Lower leg skin (tissue), 4 donors: Measurements from ENCODE around the gene EHMT1. TPM values are rescaled to one million over a fixed set of nuclear protein-coding genes. Genes with fewer than 3 reads are reported as not detected.

ENCODE experiments used
- DNase-seq, 2 donors: peaks; one replicate each; pipeline ENCODE4 v3.0.0-alpha.2; 2019; ENCODE audit warnings: low spot score in 2 of 2
- H3K4me3 ChIP-seq: fragments of 200-600 bp; sonication (generic); 2 replicates; pipeline ENCODE4 v1.5.1; 2017; ENCODE audit warnings: mild to moderate bottlenecking, low read depth; ENCODE audit not compliant: poor library complexity, severe bottlenecking
- POLR2A ChIP-seq, 2 donors: fragments of 450-650 bp; IDR thresholded peaks; one replicate each; pipeline ENCODE4 v1.6.1; 2016 to 2017; ENCODE audit warnings: antibody characterized with exemption in 2 of 2, mild to moderate bottlenecking in 1 of 2, moderate library complexity in 1 of 2
- WGBS, 2 donors: methylation state at CpG; one replicate each; pipeline ENCODE4 v1.1.5; 2018; 5-methylcytosine and 5-hydroxymethylcytosine counted together
- intact Hi-C: fragments of 100-400 bp; cut with DNase I; formaldehyde crosslinking; loops from one replicate; pipeline ENCODE4 v1.15.0; 2023; ENCODE audit warnings: low total_unique reads
- total RNA-seq, 4 donors: library from RNA; depleted of rRNA; stranded (reverse); fragments of >200 nt; gene quantifications; one replicate each; pipeline ENCODE4 v1.1.0, GENCODE V29; 2016
- TF ChIP-seq, protein P1 (sequence below), 3 donors: fragments of 450-650 bp; IDR thresholded peaks; one replicate each; pipeline ENCODE4 v1.5.1; 2016; ENCODE audit warnings: antibody characterized with exemption in 3 of 3, mild to moderate bottlenecking in 3 of 3, moderate library complexity in 2 of 3

Gene EHMT1
- total RNA-seq, 4 donors from 2014 or later = 64.2 to 128 (median 73.2) TPM

DNA sequence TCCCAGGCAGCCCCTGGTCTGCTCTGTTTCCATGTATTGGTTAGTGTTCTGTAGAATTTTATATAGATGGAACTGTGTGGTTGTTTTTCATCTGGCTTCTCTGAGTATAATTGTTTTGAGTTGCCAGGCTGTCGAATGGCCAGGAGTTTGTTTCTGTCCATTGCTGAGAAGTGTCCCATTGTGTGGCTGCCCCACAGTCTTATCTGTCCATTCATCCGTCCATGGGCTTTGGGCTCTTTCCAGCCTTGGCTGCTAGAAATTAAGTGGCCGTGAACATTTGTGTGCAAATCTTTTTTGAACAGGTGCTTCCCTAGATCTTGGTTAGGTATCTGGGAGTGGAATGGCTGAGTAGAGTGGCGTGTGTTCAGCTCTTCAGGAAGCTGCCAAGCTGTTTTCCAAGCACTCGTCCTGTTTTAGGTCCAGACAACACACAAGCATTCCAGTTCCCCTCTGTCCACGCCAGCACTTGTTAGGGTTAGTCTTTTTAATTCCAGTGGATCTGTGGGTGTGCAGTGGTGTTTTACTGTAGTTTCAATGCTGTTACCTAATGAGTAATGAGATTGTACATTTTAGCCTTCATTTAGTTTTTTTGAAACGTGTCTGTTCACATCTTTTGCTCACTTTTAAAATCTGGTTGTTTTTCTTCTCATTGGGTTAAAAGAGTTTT is 136.6 kb downstream of the EHMT1 start:
- DNase-seq = peak in 1 of 2 donors; percentile 70
- no peak overlapping the region for H3K4me3 ChIP-seq
- intact Hi-C loops = no loop called here
- WGBS, 2 donors = 96 to 98% methylated on average over 7 of the region's 7 CpGs
- TF ChIP-seq, protein P1, sequence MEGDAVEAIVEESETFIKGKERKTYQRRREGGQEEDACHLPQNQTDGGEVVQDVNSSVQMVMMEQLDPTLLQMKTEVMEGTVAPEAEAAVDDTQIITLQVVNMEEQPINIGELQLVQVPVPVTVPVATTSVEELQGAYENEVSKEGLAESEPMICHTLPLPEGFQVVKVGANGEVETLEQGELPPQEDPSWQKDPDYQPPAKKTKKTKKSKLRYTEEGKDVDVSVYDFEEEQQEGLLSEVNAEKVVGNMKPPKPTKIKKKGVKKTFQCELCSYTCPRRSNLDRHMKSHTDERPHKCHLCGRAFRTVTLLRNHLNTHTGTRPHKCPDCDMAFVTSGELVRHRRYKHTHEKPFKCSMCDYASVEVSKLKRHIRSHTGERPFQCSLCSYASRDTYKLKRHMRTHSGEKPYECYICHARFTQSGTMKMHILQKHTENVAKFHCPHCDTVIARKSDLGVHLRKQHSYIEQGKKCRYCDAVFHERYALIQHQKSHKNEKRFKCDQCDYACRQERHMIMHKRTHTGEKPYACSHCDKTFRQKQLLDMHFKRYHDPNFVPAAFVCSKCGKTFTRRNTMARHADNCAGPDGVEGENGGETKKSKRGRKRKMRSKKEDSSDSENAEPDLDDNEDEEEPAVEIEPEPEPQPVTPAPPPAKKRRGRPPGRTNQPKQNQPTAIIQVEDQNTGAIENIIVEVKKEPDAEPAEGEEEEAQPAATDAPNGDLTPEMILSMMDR (IDR thresholded peaks at IDR 0.05) = no peak
- no peak for TF ChIP-seq POLR2A (IDR thresholded peaks at IDR 0.05)

GRCh38 chr9:137756045-137756744 is 137.4 kb downstream of the EHMT1 start:
- 89% methylated on average over 13 of the region's 13 CpGs for WGBS, 2 donors
- TF ChIP-seq, protein P1 (IDR thresholded peaks at IDR 0.05) = no peak
- TF ChIP-seq POLR2A (IDR thresholded peaks at IDR 0.05) = no peak

DNA sequence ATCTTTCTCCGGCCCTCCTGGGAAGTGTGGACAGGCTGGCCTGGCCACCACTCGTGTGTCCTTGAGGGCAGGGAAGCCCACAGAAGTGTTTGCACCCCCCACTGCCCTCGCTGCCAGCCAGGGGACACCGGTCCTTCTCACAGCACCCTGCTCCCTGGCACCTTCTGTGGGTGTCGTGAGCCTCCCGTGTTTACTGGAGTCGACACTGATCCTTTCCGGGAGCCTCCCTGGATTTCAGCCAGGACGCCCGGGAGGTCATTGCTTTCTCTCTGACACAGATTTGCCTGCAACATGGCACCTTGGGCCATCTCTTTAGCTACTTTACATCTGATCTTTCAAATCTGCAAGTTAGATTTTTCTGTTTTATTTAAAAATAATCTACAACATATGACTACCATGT is 138.3 kb downstream of the EHMT1 start:
- H3K4me3 ChIP-seq = no peak overlapping the region
- intact Hi-C loops = no loop called here
- 64 to 65% methylated on average over 10 of the region's 10 CpGs for WGBS, 2 donors
- TF ChIP-seq, protein P1 (IDR thresholded peaks at IDR 0.05) = no peak
- TF ChIP-seq POLR2A (IDR thresholded peaks at IDR 0.05) = no peak
- DNase-seq = no peak

More at GRCh38 chr9:137756045-137756744, 137.4 kb downstream of the EHMT1 start:
- intact Hi-C loops = no loop called here
- DNase-seq = no peak
- H3K4me3 ChIP-seq = no peak overlapping the region

DNA sequence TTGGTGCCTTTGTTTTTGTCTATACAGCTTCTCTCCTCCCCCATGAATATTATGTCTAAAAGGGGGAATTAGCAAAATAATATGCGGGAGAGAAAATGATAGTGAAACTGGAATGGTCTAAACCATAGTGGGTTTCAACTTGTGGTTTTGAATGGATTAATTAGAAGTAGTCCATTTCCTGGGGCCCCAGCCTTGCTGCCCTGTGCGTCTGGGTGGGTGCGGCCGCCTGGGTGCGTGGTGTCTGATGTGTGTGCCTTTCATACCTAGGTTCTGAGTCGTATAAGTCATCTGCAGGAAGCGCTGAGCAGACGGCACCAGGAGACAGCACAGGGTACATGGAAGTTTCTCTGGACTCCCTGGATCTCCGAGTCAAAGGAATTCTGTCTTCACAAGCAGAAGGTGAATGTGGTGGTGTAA is 138.8 kb downstream of the EHMT1 start:
- intact Hi-C loops = no loop called here
- no peak for TF ChIP-seq POLR2A (IDR thresholded peaks at IDR 0.05)
- TF ChIP-seq, protein P1 (IDR thresholded peaks at IDR 0.05) = no peak
- 79 to 82% methylated on average over 9 of the region's 9 CpGs for WGBS, 2 donors
- no peak overlapping the region for H3K4me3 ChIP-seq
- DNase-seq = no peak

DNA sequence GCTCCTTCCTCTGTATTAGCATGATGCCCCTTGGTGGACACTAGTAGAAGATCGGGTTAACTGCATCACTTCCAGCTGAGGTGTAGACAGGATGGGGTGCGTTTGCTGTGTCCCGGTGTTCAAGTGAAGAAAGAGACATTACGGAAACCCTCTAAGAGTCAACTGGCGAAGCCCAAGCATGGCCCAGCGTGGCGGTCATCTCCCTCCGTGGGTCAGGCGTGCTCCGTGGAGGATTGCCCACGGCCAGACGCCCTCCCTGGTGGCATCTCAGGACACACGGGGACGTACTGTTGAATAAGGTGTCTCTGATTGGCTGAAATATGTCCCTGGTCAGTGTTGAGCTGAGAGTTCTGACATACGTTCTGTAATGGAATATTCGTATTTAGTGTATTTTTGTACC is 139.3 kb downstream of the EHMT1 start:
- DNase-seq = no peak
- intact Hi-C loops = no loop called here
- H3K4me3 ChIP-seq = no peak overlapping the region
- 97 to 99% methylated on average over 16 of the region's 16 CpGs for WGBS, 2 donors
- no peak for TF ChIP-seq POLR2A (IDR thresholded peaks at IDR 0.05)
- TF ChIP-seq, protein P1 (IDR thresholded peaks at IDR 0.05) = no peak
